GM23248 (cell line): ENCODE measurements around the gene ARMH3. TPM values are rescaled to one million over a fixed set of nuclear protein-coding genes. Genes with fewer than 3 reads are reported as not detected.

ENCODE experiments used
- DNase-seq: peaks from one replicate; pipeline ENCODE4 v3.0.0-alpha.2; 2015
- H2AFZ ChIP-seq: fragments of 200-600 bp; sonication (generic); 2 replicates; pipeline ENCODE4 v1.6.1; 2016; ENCODE audit warnings: antibody characterized with exemption
- H3F3A ChIP-seq: fragments of 200-600 bp; sonication (generic); 2 replicates; pipeline ENCODE4 v1.6.1; 2016; ENCODE audit warnings: mild to moderate bottlenecking, antibody characterized with exemption, mixed run types; ENCODE audit not compliant: insufficient read depth
- H3K27ac ChIP-seq: fragments of 200-600 bp; sonication (generic); 2 replicates; pipeline ENCODE4 v1.5.1; 2016; ENCODE audit warnings: mild to moderate bottlenecking
- H3K27me3 ChIP-seq: fragments of 200-600 bp; sonication (generic); replicated peaks from 2 replicates; pipeline ENCODE4 v1.6.1; 2016; ENCODE audit warnings: mild to moderate bottlenecking; ENCODE audit not compliant: insufficient read depth
- H3K36me3 ChIP-seq: fragments of 200-600 bp; sonication (generic); 2 replicates; pipeline ENCODE4 v1.6.1; 2016; ENCODE audit warnings: low read depth, mild to moderate bottlenecking
- H3K4me1 ChIP-seq: fragments of 200-600 bp; sonication (generic); 2 replicates; pipeline ENCODE4 v1.6.1; 2016; ENCODE audit warnings: mild to moderate bottlenecking; ENCODE audit not compliant: insufficient read depth
- H3K4me2 ChIP-seq: fragments of 200-600 bp; sonication (generic); one replicate; pipeline ENCODE4 v1.6.1; 2016; ENCODE audit warnings: mild to moderate bottlenecking; ENCODE audit not compliant: unreplicated experiment
- H3K4me3 ChIP-seq: fragments of 200-600 bp; sonication (generic); 2 replicates; pipeline ENCODE4 v1.5.1; 2016; ENCODE audit warnings: mild to moderate bottlenecking
- H3K79me2 ChIP-seq: fragments of 200-600 bp; sonication (generic); 2 replicates; pipeline ENCODE4 v1.6.1; 2016; ENCODE audit warnings: mild to moderate bottlenecking; ENCODE audit not compliant: insufficient read depth
- H3K9ac ChIP-seq: fragments of 200-600 bp; sonication (generic); 2 replicates; pipeline ENCODE4 v1.6.1; 2016; ENCODE audit warnings: mild to moderate bottlenecking
- H3K9me2 ChIP-seq: fragments of 200-600 bp; sonication (generic); 2 replicates; pipeline ENCODE4 v1.6.1; 2016; ENCODE audit warnings: mixed run types, mild to moderate bottlenecking, moderate library complexity; ENCODE audit not compliant: insufficient read depth
- H3K9me3 ChIP-seq: fragments of 200-600 bp; sonication (generic); one replicate; pipeline ENCODE4 v1.6.1; 2017; ENCODE audit warnings: low read depth
- H4K20me1 ChIP-seq: fragments of 200-600 bp; sonication (generic); 2 replicates; pipeline ENCODE4 v1.6.0; 2016; ENCODE audit not compliant: insufficient read depth
- EZH2 ChIP-seq: fragments of 200-600 bp; sonication (generic); IDR thresholded peaks from 2 replicates; pipeline ENCODE4 v1.6.1; 2018; ENCODE audit warnings: antibody characterized with exemption, mild to moderate bottlenecking; ENCODE audit not compliant: insufficient read depth, poor library complexity, severe bottlenecking
- EZH2phosphoT487 ChIP-seq: fragments of 200-600 bp; sonication (generic); IDR thresholded peaks from 2 replicates; pipeline ENCODE4 v1.6.1; 2018; ENCODE audit warnings: antibody characterized with exemption, moderate library complexity, mild to moderate bottlenecking, low read depth; ENCODE audit not compliant: insufficient read depth
- WGBS, 2 experiments: methylation state at CpG; one replicate each; pipeline ENCODE4 v1.1.6; 2015 to 2017; ENCODE audit warnings: low lambda C conversion rate in 2 of 2, low coverage in 1 of 2; ENCODE audit errors: missing lambda C conversion rate in 2 of 2; 5-methylcytosine and 5-hydroxymethylcytosine counted together
- in situ Hi-C: fragments of 300-500 bp; cut with MboI; formaldehyde crosslinking; loops from 2 replicates; pipeline ENCODE4 v1.15.0; 2020
- polyA plus RNA-seq: library from polyadenylated mRNA; unstranded; fragments of >200 nt; fragmentation: Nextera tagmentation; extraction: Ambion mirVana; gene quantifications from 2 replicates; pipeline ENCODE4 v1.2.1, GENCODE V29; 2016
- total RNA-seq: library from RNA; depleted of rRNA; stranded (reverse); fragments of >200 nt; shearing (Covaris generic); gene quantifications from 2 replicates; pipeline ENCODE4 v1.2.3, GENCODE V29; 2014

Gene ARMH3
- total and polyA plus RNA-seq, 2 experiments from 2014 or later = 9.0 to 9.5 TPM

- Histone ChIP-seq H3K4me2 (peak overlapping the region; percentile 83), H3F3A (no peaks in the 10 kb centered on the region), H3K9me2 (no peaks in the 10 kb centered on the region), H2AFZ (no peak overlapping the region), H3K4me1 (peaks cover 9% of the 10 kb centered on the region), H3K36me3 (no peaks in the 10 kb centered on the region), H3K9me3 (no peaks in the 10 kb centered on the region), H4K20me1 (no peaks in the 10 kb centered on the region), H3K27me3 (no peaks in the 10 kb centered on the region), H3K79me2 (peaks cover 45% of the 10 kb centered on the region), H3K9ac (peak overlapping the region; percentile 88), H3K4me3 (peak overlapping the region; percentile 76), H3K27ac (no peak overlapping the region)
- 68 to 70% methylated on average over 16 of the region's 16 CpGs for WGBS, 2 experiments
- in situ Hi-C loops = no loop called here
- TF ChIP-seq EZH2phosphoT487 (no peak), EZH2 (no peak)
- DNase-seq = peak; percentile 34
Observed at GRCh38 chr10:102066399-102067088, 10.6 kb upstream of the ARMH3 start.

- Histone ChIP-seq H3K9ac (peak overlapping the region; percentile 88), H4K20me1 (no peaks in the 10 kb centered on the region), H3K9me2 (no peaks in the 10 kb centered on the region), H3K4me3 (peak overlapping the region; percentile 76), H3K36me3 (no peaks in the 10 kb centered on the region), H3K4me2 (peak overlapping the region; percentile 83), H3F3A (no peaks in the 10 kb centered on the region), H3K27ac (peak overlapping the region; percentile 73), H3K79me2 (peaks cover 45% of the 10 kb centered on the region), H2AFZ (peak overlapping the region; percentile 84), H3K9me3 (no peaks in the 10 kb centered on the region), H3K27me3 (no peaks in the 10 kb centered on the region), H3K4me1 (peaks cover 9% of the 10 kb centered on the region)
- in situ Hi-C loops = no loop called here
- TF ChIP-seq EZH2 (no peak), EZH2phosphoT487 (no peak)
- WGBS, 2 experiments = 3 to 5% methylated on average over 56 to 58 of the region's 63 CpGs
- peak; percentile 63 for DNase-seq
Observed at GRCh38 chr10:102065561-102066398, 9.8 kb upstream of the ARMH3 start.

- H3K9me3 ChIP-seq = no peaks in the 10 kb centered on the region
- peak within 1 kb of the TSS; percentile 84 for H2AFZ ChIP-seq
- in situ Hi-C loops = no loop called here
- DNase-seq = peak; percentile 97
- H3K9me2 ChIP-seq = no peaks in the 10 kb centered on the region
- H3K4me1 ChIP-seq = peaks cover 9% of the 10 kb centered on the region
- H3K4me3 ChIP-seq = peak within 1 kb of the TSS; percentile 76
- H4K20me1 ChIP-seq = no peaks in the 10 kb centered on the region
- peaks cover 40% of the 10 kb centered on the region for H3K79me2 ChIP-seq
- H3K36me3 ChIP-seq = no peaks in the 10 kb centered on the region
- H3K27ac ChIP-seq = peak within 1 kb of the TSS; percentile 73
- H3F3A ChIP-seq = no peaks in the 10 kb centered on the region
- TF ChIP-seq EZH2phosphoT487 (no peak), EZH2 (no peak)
- H3K4me2 ChIP-seq = peak within 1 kb of the TSS; percentile 83
- WGBS, 2 experiments = 2% methylated on average over 41 to 57 of the region's 61 CpGs
- no peaks in the 10 kb centered on the region for H3K27me3 ChIP-seq
- H3K9ac ChIP-seq = peak within 1 kb of the TSS; percentile 88
Observed at GRCh38 chr10:102064868-102065560, 9.0 kb upstream of the ARMH3 start, which contains the start of gene HPS6. HPS6 (plus strand) TSS chr10:102065349; CDS start chr10:102065475, 126 bp downstream.

DNA sequence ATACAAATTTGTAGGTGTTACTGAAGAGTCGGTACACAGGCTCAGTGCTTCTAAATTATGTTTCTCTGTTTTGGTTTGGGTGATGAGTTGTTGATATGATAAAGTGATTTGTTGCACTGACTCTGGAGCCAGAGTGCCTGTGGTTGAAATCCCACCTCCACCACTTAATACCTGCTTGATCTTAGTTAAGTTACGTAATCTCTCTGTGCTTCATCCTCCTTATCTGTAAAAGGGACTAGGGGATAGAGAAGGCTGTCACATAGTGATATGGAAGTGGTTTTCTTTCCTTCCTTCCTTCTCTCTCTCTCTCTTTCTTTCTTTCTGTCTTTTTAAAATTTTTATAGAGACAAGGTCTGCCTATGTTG lies 8.5 kb upstream of the ARMH3 start:
- H4K20me1 ChIP-seq = no peaks in the 10 kb centered on the region
- H3K9ac ChIP-seq = peak overlapping the region; percentile 88
- no peak for DNase-seq
- peak overlapping the region; percentile 73 for H3K27ac ChIP-seq
- H3K9me2 ChIP-seq = no peaks in the 10 kb centered on the region
- peaks cover 37% of the 10 kb centered on the region for H3K79me2 ChIP-seq
- H2AFZ ChIP-seq = peak overlapping the region; percentile 84
- H3K4me3 ChIP-seq = peak overlapping the region; percentile 76
- no peaks in the 10 kb centered on the region for H3K27me3 ChIP-seq
- no peaks in the 10 kb centered on the region for H3F3A ChIP-seq
- H3K4me2 ChIP-seq = peak overlapping the region; percentile 83
- TF ChIP-seq EZH2phosphoT487 (no peak), EZH2 (no peak)
- no peaks in the 10 kb centered on the region for H3K9me3 ChIP-seq
- H3K4me1 ChIP-seq = peaks cover 9% of the 10 kb centered on the region
- H3K36me3 ChIP-seq = no peaks in the 10 kb centered on the region
- 66 to 74% methylated on average over 2 of the region's 2 CpGs for WGBS, 2 experiments
- in situ Hi-C loops = no loop called here
